Mesodermal cell (in vitro differentiated cells): ENCODE data around the gene KHDRBS2.

Experiments used
- H3K27ac ChIP-seq: 2 replicates; pipeline ENCODE4 v1.7.0; 2013; ENCODE audit warnings: mild to moderate bottlenecking, low read depth, low read length, moderate library complexity; ENCODE audit not compliant: severe bottlenecking
- H3K36me3 ChIP-seq: 2 replicates; pipeline ENCODE4 v1.7.1; 2013; ENCODE audit warnings: mild to moderate bottlenecking, low read length, moderate library complexity; ENCODE audit not compliant: control insufficient read depth, insufficient read depth
- H3K4me1 ChIP-seq: one replicate; pipeline ENCODE4 v1.7.1; 2013; ENCODE audit warnings: mild to moderate bottlenecking, low read length; ENCODE audit not compliant: insufficient read depth, control insufficient read depth, poor library complexity, severe bottlenecking
- H3K4me3 ChIP-seq: 2 replicates; pipeline ENCODE4 v1.7.0; 2013; ENCODE audit warnings: low read length, control low read depth, mild to moderate bottlenecking; ENCODE audit not compliant: insufficient read depth, poor library complexity, severe bottlenecking; ENCODE audit errors: extremely low read depth
- H3K9me3 ChIP-seq: 2 replicates; pipeline ENCODE4 v1.7.1; 2013; ENCODE audit warnings: mild to moderate bottlenecking, low read length, moderate library complexity; ENCODE audit not compliant: control insufficient read depth
- WGBS, 2 experiments: methylation state at CpG; one replicate each; pipeline ENCODE4 v1.1.5; 2013; ENCODE audit warnings: missing lambda C conversion rate in 2 of 2; ENCODE audit not compliant: insufficient coverage in 2 of 2; 5-methylcytosine and 5-hydroxymethylcytosine counted together

KHDRBS2 gene

GRCh38 chr6:62192593-62192992, 93.4 kb downstream of the KHDRBS2 start:
- no CpG with 5 or more reads among the region's 1 CpG for WGBS, 2 experiments
- no peak overlapping the region for H3K4me3 ChIP-seq
- no peaks in the 10 kb centered on the region for H3K36me3 ChIP-seq
- no peak overlapping the region for H3K27ac ChIP-seq
- no peaks in the 10 kb centered on the region for H3K4me1 ChIP-seq
- no peaks in the 10 kb centered on the region for H3K9me3 ChIP-seq

- Histone ChIP-seq H3K9me3 (no peaks in the 10 kb centered on the region), H3K36me3 (no peaks in the 10 kb centered on the region), H3K27ac (no peak overlapping the region), H3K4me1 (no peaks in the 10 kb centered on the region), H3K4me3 (no peak overlapping the region)
- no CpG with 5 or more reads among the region's 1 CpG for WGBS, 2 experiments
Observed at GRCh38 chr6:62175195-62175594, 110.8 kb downstream of the KHDRBS2 start.

- H3K4me1 ChIP-seq: no peaks in the 10 kb centered on the region
- no peak overlapping the region for H3K27ac ChIP-seq
- no peaks in the 10 kb centered on the region for H3K9me3 ChIP-seq
- no peak overlapping the region for H3K4me3 ChIP-seq
- H3K36me3 ChIP-seq: no peaks in the 10 kb centered on the region
Observed at GRCh38 chr6:62174548-62174947, 111.5 kb downstream of the KHDRBS2 start.

GRCh38 chr6:62167736-62168135, 118.3 kb downstream of the KHDRBS2 start:
- H3K9me3 ChIP-seq: no peaks in the 10 kb centered on the region
- 100% methylated on average over 3 of the region's 4 CpGs; no CpG with 5 or more reads in 1 of the 2 experiments for WGBS, 2 experiments
- H3K27ac ChIP-seq: no peak overlapping the region
- H3K4me1 ChIP-seq: no peaks in the 10 kb centered on the region
- no peak overlapping the region for H3K4me3 ChIP-seq
- no peaks in the 10 kb centered on the region for H3K36me3 ChIP-seq

- 87% methylated on average over 2 to 4 of the region's 4 CpGs for WGBS, 2 experiments
- Histone ChIP-seq H3K9me3 (no peaks in the 10 kb centered on the region), H3K27ac (no peak overlapping the region), H3K4me1 (no peaks in the 10 kb centered on the region), H3K4me3 (no peak overlapping the region), H3K36me3 (no peaks in the 10 kb centered on the region)
Observed at GRCh38 chr6:62162858-62163257, 123.2 kb downstream of the KHDRBS2 start.

- no peaks in the 10 kb centered on the region for H3K9me3 ChIP-seq
- H3K36me3 ChIP-seq: no peaks in the 10 kb centered on the region
- no peaks in the 10 kb centered on the region for H3K4me1 ChIP-seq
- H3K4me3 ChIP-seq: no peak overlapping the region
- 89 to 93% methylated on average over 3 of the region's 3 CpGs for WGBS, 2 experiments
- H3K27ac ChIP-seq: no peak overlapping the region
Observed at GRCh38 chr6:62152796-62153195, 133.2 kb downstream of the KHDRBS2 start.

GRCh38 chr6:62150048-62150663, 135.9 kb downstream of the KHDRBS2 start:
- WGBS, 2 experiments: no CpG with 5 or more reads among the region's 3 CpGs
- H3K4me1 ChIP-seq: no peaks in the 10 kb centered on the region
- no peaks in the 10 kb centered on the region for H3K36me3 ChIP-seq
- no peaks in the 10 kb centered on the region for H3K9me3 ChIP-seq
- no peak overlapping the region for H3K4me3 ChIP-seq
- H3K27ac ChIP-seq: no peak overlapping the region

- Histone ChIP-seq H3K27ac (no peak overlapping the region), H3K9me3 (no peaks in the 10 kb centered on the region), H3K36me3 (no peaks in the 10 kb centered on the region), H3K4me3 (no peak overlapping the region), H3K4me1 (no peaks in the 10 kb centered on the region)
- WGBS, 2 experiments: no CpG with 5 or more reads among the region's 4 CpGs
Observed at GRCh38 chr6:62146954-62147853, 138.8 kb downstream of the KHDRBS2 start.

GRCh38 chr6:62129127-62129526, 156.9 kb downstream of the KHDRBS2 start:
- no peaks in the 10 kb centered on the region for H3K9me3 ChIP-seq
- no peak overlapping the region for H3K4me3 ChIP-seq
- H3K27ac ChIP-seq: no peak overlapping the region
- H3K4me1 ChIP-seq: no peaks in the 10 kb centered on the region
- H3K36me3 ChIP-seq: no peaks in the 10 kb centered on the region
- no CpG with 5 or more reads among the region's 1 CpG for WGBS, 2 experiments

GRCh38 chr6:62119401-62119800, 166.6 kb downstream of the KHDRBS2 start:
- peaks cover 4% of the 10 kb centered on the region for H3K9me3 ChIP-seq
- no peak overlapping the region for H3K4me3 ChIP-seq
- H3K36me3 ChIP-seq: no peaks in the 10 kb centered on the region
- WGBS, 2 experiments: 100% methylated on average over 1 of the region's 1 CpG; no CpG with 5 or more reads in 1 of the 2 experiments
- H3K27ac ChIP-seq: no peak overlapping the region
- no peaks in the 10 kb centered on the region for H3K4me1 ChIP-seq
